WI38 (cell line): ENCODE data around the gene ELOVL6.

Experiments
- H3K4me3 ChIP-seq: 2 replicates; pipeline ENCODE4 v1.5.1; 2011; ENCODE audit warnings: low read depth, mild to moderate bottlenecking, control low read depth, low read length
- CTCF ChIP-seq: IDR thresholded peaks from 2 replicates; pipeline ENCODE4 v1.5.1; 2012; ENCODE audit warnings: low read depth, mild to moderate bottlenecking, control low read depth, low read length

ELOVL6 gene

GRCh38 chr4:110064295-110064694 is 134.1 kb downstream of the ELOVL6 start:
- no peak overlapping the region for H3K4me3 ChIP-seq
- no peak for TF ChIP-seq CTCF

DNA sequence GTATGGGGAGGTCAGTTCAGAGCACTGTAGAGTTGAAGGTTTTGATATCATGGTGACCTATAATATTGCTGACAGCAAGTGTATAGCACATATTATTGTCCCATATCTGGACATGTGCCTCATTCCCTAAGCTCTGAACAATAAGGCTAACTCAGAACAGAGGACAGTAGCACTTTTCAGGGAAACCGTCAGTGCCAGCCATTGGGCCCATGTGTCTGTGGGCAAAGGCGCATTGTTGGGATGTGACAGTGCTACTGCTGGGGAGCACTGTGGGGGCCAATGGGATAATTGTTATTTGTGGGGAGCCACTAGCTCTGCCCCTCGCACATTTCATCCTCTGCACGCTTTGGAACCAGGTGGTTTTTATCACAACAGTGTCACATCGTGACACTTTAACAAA is 136.2 kb downstream of the ELOVL6 start:
- no peak for TF ChIP-seq CTCF
- H3K4me3 ChIP-seq: no peak overlapping the region

DNA sequence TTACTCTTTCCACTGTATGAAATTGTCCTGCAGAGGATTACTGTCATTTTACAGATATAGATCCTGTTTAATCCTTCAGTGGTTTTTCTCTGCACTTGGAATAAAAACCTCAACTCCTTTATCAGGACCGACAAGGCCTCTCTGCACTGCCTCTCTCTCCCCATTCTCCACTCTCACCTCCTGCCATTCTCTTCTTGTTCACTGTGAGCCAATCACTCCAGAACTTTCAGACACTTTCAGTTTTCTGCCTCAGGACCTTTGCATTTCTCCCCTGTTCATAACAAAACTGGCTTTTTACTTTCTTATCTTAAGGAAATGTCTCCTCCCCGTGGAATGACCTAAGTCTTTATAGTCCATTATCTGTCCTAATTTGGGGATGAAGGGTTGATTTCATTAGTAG is 137.3 kb downstream of the ELOVL6 start:
- no peak overlapping the region for H3K4me3 ChIP-seq
- no peak for TF ChIP-seq CTCF

DNA sequence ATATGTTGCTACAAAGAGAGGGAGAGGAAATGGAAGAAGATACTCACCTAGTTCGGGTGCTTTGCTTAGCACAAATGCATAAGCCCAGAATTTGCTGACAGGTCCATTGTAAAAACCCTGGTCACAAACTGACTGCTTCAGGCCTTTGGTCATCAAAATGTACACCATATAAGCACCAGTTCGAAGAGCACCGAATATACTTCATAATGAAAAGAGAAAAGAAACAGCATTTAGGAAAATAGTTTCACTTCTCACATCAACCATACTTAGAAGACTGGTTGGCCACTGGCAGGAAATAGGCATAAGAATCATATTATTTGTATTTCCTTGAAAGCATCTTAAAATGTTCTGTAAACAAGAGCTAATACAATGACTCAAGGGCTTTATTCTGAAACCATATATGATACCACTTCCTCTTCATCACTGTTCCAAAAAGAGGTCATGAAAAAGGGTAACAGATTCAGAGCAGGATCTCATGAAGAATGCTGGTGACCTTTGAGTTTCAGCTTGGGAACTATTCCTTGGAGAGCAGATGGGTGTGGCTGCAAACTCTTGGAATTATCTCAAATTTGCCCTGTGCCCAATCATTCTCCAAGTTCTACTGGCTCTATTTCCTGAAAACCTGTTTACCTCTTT is 138.7 kb downstream of the ELOVL6 start:
- no peak overlapping the region for H3K4me3 ChIP-seq
- no peak for TF ChIP-seq CTCF

DNA sequence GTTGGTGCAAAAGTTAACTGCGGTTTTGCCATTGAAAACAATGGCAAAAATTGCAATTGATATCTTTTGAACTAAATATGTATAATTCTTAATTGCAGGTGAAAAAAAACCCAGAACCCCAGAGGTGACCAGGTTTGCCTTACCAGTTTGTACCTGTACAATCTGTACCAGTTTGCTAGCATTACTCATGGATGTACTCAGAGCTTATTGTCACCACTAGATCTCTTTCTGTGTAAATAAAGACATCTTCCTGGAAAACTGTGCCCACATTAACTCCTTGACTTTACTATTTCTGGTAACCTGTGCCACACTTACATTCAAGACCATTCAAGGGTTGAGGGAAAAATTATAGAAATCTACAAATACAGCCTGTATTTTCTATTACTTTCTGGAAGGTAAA is 139.7 kb downstream of the ELOVL6 start:
- TF ChIP-seq CTCF: no peak
- H3K4me3 ChIP-seq: no peak overlapping the region

- TF ChIP-seq CTCF: no peak
- H3K4me3 ChIP-seq: no peak overlapping the region
Observed at GRCh38 chr4:110055158-110055768, 143.2 kb downstream of the ELOVL6 start.
